Glomerular endothelial cell (primary cell): ENCODE measurements around the gene PIK3CB. TPM values are rescaled to one million over a fixed set of nuclear protein-coding genes. Genes with fewer than 3 reads are reported as not detected.
"Not testable (repeated sequence)": the region's sequence is repeated elsewhere in the genome, so short reads cannot be mapped to it uniquely, and the experiment has no call there.

Source experiments
- DNase-seq: peaks from one replicate; pipeline ENCODE4 v3.0.0-alpha.2; 2011; ENCODE audit warnings: low read depth, low spot score; ENCODE audit errors: extremely low read depth
- total RNA-seq: library from RNA; depleted of rRNA; stranded (reverse); fragments of >200 nt; gene quantifications from 2 replicates; pipeline ENCODE4 v1.2.3, GENCODE V29; 2015

The PIK3CB gene
- total RNA-seq, 1 donor from 2014 or later = 19.7 TPM

- DNase-seq = no peak
Measured at GRCh38 chr3:138638641-138639040, 196.1 kb downstream of the PIK3CB start.

- DNase-seq = no peak
Measured at GRCh38 chr3:138629526-138629925, 205.2 kb downstream of the PIK3CB start.

GRCh38 chr3:138625707-138626365, 208.9 kb downstream of the PIK3CB start:
- DNase-seq = no peak

DNA sequence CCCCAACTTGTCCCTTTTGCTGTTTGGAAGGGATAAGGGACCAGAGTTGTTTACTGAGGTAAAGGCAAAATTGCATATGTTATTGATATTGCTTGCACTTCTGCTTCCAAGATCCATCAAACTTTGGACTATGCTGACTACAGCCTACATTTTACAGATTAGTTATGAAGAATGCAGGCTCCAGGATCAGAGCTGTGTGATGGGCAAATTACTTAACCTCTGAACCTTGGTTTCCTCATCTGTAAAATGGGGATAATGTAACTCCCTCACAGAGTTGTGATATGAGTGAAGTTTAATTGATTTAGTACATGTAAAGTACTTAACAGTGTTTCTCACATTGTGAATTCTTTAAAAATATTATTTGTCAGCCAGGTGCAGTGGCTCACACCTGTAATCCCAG, 210.2 kb downstream of the PIK3CB start:
- DNase-seq = no peak

DNA sequence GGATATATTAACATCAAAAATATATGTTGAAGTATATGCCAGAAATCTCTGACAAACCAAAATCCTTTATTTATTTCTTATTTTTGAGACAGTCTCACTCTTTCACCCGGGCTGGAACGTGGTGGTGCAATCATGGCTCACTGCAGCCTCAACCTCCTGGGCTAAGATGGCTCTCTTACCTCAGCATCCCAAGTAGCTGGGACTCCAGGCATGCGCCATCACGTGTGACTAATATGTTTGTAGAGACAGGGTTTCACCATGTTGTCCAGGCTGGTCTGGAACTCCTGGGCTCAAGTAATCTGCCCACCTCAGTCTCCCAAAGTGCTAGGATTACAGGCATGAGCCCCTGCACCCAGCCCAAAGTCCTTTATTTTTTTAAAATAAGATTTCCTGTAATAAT, 214.3 kb downstream of the PIK3CB start:
- DNase-seq = no peak

GRCh38 chr3:138615462-138615861, 219.3 kb downstream of the PIK3CB start:
- no peak for DNase-seq

DNA sequence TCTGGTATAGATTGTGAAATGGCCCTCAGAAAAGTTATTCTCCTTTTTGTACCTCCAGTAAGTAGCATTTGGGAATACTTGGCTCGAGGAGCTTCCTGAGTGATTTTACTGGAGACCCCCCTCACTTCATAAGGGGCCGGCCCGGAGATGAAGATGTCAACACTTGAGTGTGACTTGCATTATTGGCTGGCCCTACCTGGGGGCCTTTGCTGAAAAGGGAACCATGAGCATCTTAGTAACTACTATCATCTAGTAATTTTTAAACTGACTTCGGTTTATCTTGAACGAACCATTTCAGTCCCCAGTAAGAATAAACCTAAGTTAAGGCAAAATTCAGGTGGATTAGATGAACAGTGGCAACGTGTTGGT, 224.8 kb downstream of the PIK3CB start:
- no peak for DNase-seq

DNA sequence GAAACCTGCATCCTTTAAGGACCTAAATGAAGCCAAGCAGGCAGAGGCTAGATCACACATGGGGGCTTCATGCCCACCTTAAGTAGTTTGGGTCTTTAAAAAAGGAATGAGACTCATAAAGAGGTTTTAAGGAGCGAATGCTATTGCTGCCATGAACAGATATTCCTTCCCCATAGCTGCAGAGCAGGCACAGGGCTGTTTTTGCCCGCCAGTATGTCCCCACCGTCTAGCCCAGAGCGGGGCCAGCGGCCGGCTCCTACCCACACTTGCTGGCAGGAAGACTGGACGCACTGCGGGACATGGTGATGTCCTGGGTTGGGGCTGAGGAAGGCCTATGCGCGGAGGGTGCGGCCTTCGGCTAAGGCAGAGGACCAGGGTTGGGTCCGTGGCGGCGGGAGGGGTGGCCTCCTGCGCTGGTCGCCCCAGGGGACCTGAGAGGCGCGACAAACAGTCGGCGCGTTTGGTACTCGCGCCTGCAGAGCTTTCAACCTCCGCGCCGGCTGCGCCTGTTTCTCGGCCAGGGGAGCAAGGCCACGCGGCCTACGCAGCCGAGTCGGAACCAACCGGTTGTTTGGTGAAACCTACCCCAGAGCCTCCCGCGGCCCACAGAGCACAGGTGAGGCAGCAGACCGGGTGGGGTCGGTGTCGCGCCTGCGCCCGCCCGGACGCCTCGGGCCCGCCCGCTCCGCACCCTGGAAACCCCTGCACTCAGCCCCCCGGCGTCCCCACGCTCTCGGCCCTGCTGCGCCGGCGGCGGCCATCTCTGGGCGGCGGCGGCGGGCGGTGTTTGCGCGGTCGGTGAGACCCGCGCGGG, 226.2 kb downstream of the PIK3CB start, which contains the start of gene FAIM:
Gene FAIM (plus strand): TSS at position 450 of the 814 bp plus-strand sequence. CDS start 10,956 bp downstream, outside the sequence.
- DNase-seq = no peak

DNA sequence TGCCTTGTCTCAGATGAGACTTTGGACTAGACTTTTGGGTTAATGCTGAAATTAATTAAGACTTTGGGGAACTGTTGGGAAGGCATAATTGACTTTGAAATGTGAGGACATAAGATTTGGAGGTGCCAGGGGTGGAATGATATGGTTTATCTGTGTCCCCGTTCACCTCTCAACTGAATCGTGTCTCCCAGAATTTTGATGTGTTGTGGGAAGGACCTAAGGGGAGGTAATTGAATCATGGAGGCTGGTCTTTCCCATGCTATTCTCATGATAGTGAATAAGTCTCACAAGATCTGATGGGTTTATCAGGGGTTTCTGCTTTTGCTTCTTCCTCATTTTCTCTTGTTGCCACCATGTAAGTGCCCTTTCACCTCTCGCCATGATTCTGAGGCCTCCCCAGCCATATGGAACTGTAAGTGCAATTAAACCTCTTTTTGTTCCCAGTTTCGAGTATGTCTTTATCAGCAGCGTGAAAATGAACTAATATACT, 230.6 kb downstream of the PIK3CB start:
- not testable (repeated sequence) for DNase-seq

Other genes with a start within 250 kb of the PIK3CB start
- gene CEP70, start 240.7 kb downstream of the PIK3CB start, total RNA-seq = 3.0 and 11.8 TPM in 2 replicates
- gene FAIM, start 226.2 kb downstream of the PIK3CB start, total RNA-seq = 9.2 and 9.3 TPM in 2 replicates
- gene FOXL2, start 112.2 kb upstream of the PIK3CB start, total RNA-seq = 0.06 and 0.58 TPM in 2 replicates
- 0.78 TPM in 1 of 2 replicates, not detected in the other for gene FOXL2NB, start 112.3 kb upstream of the PIK3CB start, total RNA-seq
- gene PRR23A, start 171.3 kb upstream of the PIK3CB start, total RNA-seq = not detected in 2 replicates
- gene PRR23B, start 186.0 kb upstream of the PIK3CB start, total RNA-seq = not detected in 2 replicates
- gene PRR23C, start 210.0 kb upstream of the PIK3CB start, total RNA-seq = not detected in 2 replicates